GM23338 (cell line): ENCODE measurements around the gene ANKS1B. TPM values are rescaled to one million over a fixed set of nuclear protein-coding genes. Genes with fewer than 3 reads are reported as not detected.

Experiments used
- ATAC-seq: fragments of 200-7000 bp; cut with Tn5 transposase; 3 replicates; pipeline ENCODE4 v1.9.1; 2020
- DNase-seq: peaks from one replicate; pipeline ENCODE4 v3.0.0-alpha.2; 2015; ENCODE audit warnings: low spot score
- H2AFZ ChIP-seq: fragments of 200-600 bp; sonication (generic); 2 replicates; pipeline ENCODE4 v1.8.0; 2016; ENCODE audit warnings: antibody characterized with exemption, mild to moderate bottlenecking, moderate library complexity
- H3F3A ChIP-seq: fragments of 200-600 bp; sonication (generic); replicated peaks from 2 replicates; pipeline ENCODE4 v1.8.0; 2017; ENCODE audit warnings: antibody characterized with exemption, mixed run types, low read depth
- H3K27ac ChIP-seq: fragments of 200-600 bp; sonication (generic); 2 replicates; pipeline ENCODE4 v1.6.1; 2016; ENCODE audit warnings: low read depth
- H3K27me3 ChIP-seq: fragments of 200-600 bp; sonication (generic); 2 replicates; pipeline ENCODE4 v1.8.0; 2016; ENCODE audit warnings: mild to moderate bottlenecking, mixed run types, moderate library complexity; ENCODE audit not compliant: insufficient read depth
- H3K36me3 ChIP-seq: fragments of 200-600 bp; sonication (generic); 2 replicates; pipeline ENCODE4 v1.8.0; 2016; ENCODE audit warnings: mild to moderate bottlenecking; ENCODE audit not compliant: insufficient read depth
- H3K4me1 ChIP-seq: fragments of 200-600 bp; sonication (generic); 2 replicates; pipeline ENCODE4 v1.8.0; 2016; ENCODE audit warnings: mild to moderate bottlenecking, moderate library complexity; ENCODE audit not compliant: insufficient read depth
- H3K4me2 ChIP-seq: fragments of 200-600 bp; sonication (generic); 2 replicates; pipeline ENCODE4 v1.7.1; 2017; ENCODE audit warnings: mixed run types
- H3K4me3 ChIP-seq: fragments of 200-600 bp; sonication (generic); 2 replicates; pipeline ENCODE4 v1.6.1; 2016; ENCODE audit warnings: mixed run types
- H3K79me2 ChIP-seq: fragments of 200-600 bp; sonication (generic); replicated peaks from 2 replicates; pipeline ENCODE4 v1.8.0; 2017; ENCODE audit warnings: mild to moderate bottlenecking; ENCODE audit not compliant: insufficient read depth
- H3K9me2 ChIP-seq: fragments of 200-600 bp; sonication (generic); 2 replicates; pipeline ENCODE4 v1.8.0; 2017; ENCODE audit not compliant: insufficient read depth
- H4K20me1 ChIP-seq: fragments of 200-600 bp; sonication (generic); replicated peaks from 2 replicates; pipeline ENCODE4 v1.8.0; 2017; ENCODE audit warnings: mild to moderate bottlenecking; ENCODE audit not compliant: insufficient read depth
- H3K27ac Mint-ChIP-seq: 2 replicates; pipeline ENCODE4 v1.8.0; 2020; ENCODE audit warnings: inconsistent platforms, mild to moderate bottlenecking, moderate library complexity, mixed read lengths
- H3K27me3 Mint-ChIP-seq: 3 replicates; pipeline ENCODE4 v1.8.0; 2022; ENCODE audit warnings: low read depth, mild to moderate bottlenecking, moderate library complexity, mixed read lengths, inconsistent platforms; ENCODE audit not compliant: insufficient read depth, poor library complexity
- H3K36me3 Mint-ChIP-seq: 3 replicates; pipeline ENCODE4 v1.8.0; 2021; ENCODE audit warnings: low read depth, mild to moderate bottlenecking, inconsistent platforms, moderate library complexity, mixed read lengths
- H3K4me1 Mint-ChIP-seq: 3 replicates; pipeline ENCODE4 v1.8.0; 2020; ENCODE audit warnings: mild to moderate bottlenecking, inconsistent platforms, mixed read lengths
- H3K4me3 Mint-ChIP-seq: 3 replicates; pipeline ENCODE4 v1.8.0; 2021; ENCODE audit warnings: moderate library complexity, mild to moderate bottlenecking, inconsistent platforms, mixed read lengths
- H3K9me3 Mint-ChIP-seq: 3 replicates; pipeline ENCODE4 v1.8.0; 2020; ENCODE audit warnings: moderate library complexity, mild to moderate bottlenecking, inconsistent platforms, mixed read lengths
- CREB1 ChIP-seq: fragments of 250-450 bp; sonication (Bioruptor Pico); IDR thresholded peaks from 2 replicates; pipeline ENCODE4 v1.5.0; 2020; ENCODE audit warnings: low read depth, mild to moderate bottlenecking, moderate library complexity
- EZH2 ChIP-seq: fragments of 200-600 bp; sonication (generic); IDR thresholded peaks from one replicate; pipeline ENCODE4 v1.8.0; 2017; ENCODE audit warnings: antibody characterized with exemption, mild to moderate bottlenecking, low read depth; ENCODE audit not compliant: unreplicated experiment
- JUNB ChIP-seq: IDR thresholded peaks from one replicate; pipeline ENCODE4 v1.6.1; 2016; ENCODE audit warnings: antibody characterized with exemption; ENCODE audit not compliant: unreplicated experiment
- ZNF114 ChIP-seq: fragments of 250-450 bp; sonication (Bioruptor Pico); IDR thresholded peaks from 2 replicates; pipeline ENCODE4 v1.5.0; 2020; ENCODE audit warnings: mild to moderate bottlenecking, moderate library complexity
- ZNF331 ChIP-seq: fragments of 250-450 bp; sonication (Bioruptor Pico); IDR thresholded peaks from 2 replicates; pipeline ENCODE4 v1.5.0; 2020; ENCODE audit warnings: low read depth, mild to moderate bottlenecking, moderate library complexity
- polyA plus RNA-seq: library from polyadenylated mRNA; unstranded; fragments of >200 nt; fragmentation: Nextera tagmentation; extraction: Ambion mirVana; gene quantifications from 2 replicates; pipeline ENCODE4 v1.2.1, GENCODE V29; 2016
- total RNA-seq: library from RNA; depleted of rRNA; stranded (reverse); fragments of >200 nt; shearing (Covaris generic); gene quantifications from 2 replicates; pipeline ENCODE4 v1.2.3, GENCODE V29; 2014
- TF ChIP-seq, protein P1 (sequence below): IDR thresholded peaks from one replicate; pipeline ENCODE4 v1.6.1; 2018; ENCODE audit warnings: antibody characterized with exemption; ENCODE audit not compliant: unreplicated experiment
- TF ChIP-seq, protein P2 (sequence below), 2 experiments: fragments of 200-600 bp in 1 of 2; sonication (generic) in 1 of 2; conservative IDR thresholded peaks; 2 replicates each; pipeline versions ENCODE4 v1.5.1 to v1.6.1; 2016 to 2017; ENCODE audit warnings: antibody characterized with exemption in 2 of 2, low read depth in 2 of 2, mild to moderate bottlenecking in 2 of 2, moderate library complexity in 1 of 2
- TF ChIP-seq, protein P3 (sequence below): IDR thresholded peaks from 2 replicates; pipeline ENCODE4 v1.6.1; 2016; ENCODE audit warnings: antibody characterized with exemption

The ANKS1B gene
- total and polyA plus RNA-seq, 2 experiments from 2014 or later: 4.3 to 5.8 TPM

DNA sequence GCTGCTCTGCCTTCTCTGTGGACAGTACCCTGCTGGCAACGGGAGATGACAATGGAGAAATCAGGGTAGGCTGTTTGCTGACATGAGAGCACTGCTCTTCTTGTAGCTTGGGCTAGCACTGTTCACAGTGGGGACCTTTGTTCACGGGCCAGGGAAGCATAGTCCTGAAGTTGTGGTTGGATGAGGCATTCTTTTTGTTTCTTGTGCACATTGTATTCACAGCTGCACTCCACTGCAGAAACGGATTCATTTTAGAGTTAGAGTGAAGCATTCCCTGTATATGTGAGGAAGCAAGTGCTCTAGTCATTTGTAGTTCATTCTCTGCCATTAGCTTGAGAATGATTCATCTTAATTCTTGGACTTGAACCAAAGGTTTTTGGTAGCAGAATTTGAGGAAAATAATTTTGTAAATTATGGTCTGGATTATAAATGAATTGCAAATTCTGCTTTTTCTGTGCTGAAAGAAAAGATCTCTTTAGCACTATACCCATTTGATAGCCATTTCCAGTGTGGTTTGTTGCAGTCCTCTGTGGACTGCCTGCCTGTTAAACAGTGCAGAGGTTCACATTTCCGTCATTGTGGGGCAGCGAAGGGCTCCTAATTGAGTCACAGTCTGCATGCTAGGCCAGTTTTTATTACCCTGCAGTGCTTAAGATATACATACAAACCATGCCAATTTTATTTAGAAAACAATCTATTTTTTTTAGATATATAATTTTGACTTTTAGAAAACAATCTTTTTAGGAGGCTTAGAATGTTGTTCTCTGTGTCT, 1259.1 kb downstream of the ANKS1B start:
- no peak overlapping the region for H2AFZ ChIP-seq
- peak; percentile 96 for ATAC-seq
- DNase-seq: peak; percentile 75
- TF ChIP-seq, protein P1, sequence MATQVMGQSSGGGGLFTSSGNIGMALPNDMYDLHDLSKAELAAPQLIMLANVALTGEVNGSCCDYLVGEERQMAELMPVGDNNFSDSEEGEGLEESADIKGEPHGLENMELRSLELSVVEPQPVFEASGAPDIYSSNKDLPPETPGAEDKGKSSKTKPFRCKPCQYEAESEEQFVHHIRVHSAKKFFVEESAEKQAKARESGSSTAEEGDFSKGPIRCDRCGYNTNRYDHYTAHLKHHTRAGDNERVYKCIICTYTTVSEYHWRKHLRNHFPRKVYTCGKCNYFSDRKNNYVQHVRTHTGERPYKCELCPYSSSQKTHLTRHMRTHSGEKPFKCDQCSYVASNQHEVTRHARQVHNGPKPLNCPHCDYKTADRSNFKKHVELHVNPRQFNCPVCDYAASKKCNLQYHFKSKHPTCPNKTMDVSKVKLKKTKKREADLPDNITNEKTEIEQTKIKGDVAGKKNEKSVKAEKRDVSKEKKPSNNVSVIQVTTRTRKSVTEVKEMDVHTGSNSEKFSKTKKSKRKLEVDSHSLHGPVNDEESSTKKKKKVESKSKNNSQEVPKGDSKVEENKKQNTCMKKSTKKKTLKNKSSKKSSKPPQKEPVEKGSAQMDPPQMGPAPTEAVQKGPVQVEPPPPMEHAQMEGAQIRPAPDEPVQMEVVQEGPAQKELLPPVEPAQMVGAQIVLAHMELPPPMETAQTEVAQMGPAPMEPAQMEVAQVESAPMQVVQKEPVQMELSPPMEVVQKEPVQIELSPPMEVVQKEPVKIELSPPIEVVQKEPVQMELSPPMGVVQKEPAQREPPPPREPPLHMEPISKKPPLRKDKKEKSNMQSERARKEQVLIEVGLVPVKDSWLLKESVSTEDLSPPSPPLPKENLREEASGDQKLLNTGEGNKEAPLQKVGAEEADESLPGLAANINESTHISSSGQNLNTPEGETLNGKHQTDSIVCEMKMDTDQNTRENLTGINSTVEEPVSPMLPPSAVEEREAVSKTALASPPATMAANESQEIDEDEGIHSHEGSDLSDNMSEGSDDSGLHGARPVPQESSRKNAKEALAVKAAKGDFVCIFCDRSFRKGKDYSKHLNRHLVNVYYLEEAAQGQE: no peak
- TF ChIP-seq JUNB: no peak
- TF ChIP-seq, protein P2, sequence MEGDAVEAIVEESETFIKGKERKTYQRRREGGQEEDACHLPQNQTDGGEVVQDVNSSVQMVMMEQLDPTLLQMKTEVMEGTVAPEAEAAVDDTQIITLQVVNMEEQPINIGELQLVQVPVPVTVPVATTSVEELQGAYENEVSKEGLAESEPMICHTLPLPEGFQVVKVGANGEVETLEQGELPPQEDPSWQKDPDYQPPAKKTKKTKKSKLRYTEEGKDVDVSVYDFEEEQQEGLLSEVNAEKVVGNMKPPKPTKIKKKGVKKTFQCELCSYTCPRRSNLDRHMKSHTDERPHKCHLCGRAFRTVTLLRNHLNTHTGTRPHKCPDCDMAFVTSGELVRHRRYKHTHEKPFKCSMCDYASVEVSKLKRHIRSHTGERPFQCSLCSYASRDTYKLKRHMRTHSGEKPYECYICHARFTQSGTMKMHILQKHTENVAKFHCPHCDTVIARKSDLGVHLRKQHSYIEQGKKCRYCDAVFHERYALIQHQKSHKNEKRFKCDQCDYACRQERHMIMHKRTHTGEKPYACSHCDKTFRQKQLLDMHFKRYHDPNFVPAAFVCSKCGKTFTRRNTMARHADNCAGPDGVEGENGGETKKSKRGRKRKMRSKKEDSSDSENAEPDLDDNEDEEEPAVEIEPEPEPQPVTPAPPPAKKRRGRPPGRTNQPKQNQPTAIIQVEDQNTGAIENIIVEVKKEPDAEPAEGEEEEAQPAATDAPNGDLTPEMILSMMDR (conservative IDR thresholded peaks at IDR 0.05; ENCODE audit: low read depth in 2 of 2): peak; percentile 66 to 87
- H3K4me3 ChIP-seq: no peak overlapping the region
- H3K27me3 ChIP-seq: no peaks in the 10 kb centered on the region
- H3K27me3 Mint-ChIP-seq: no peaks in the 10 kb centered on the region
- H3K36me3 ChIP-seq: no peaks in the 10 kb centered on the region; the same call in 1 of the 2 replicates
- no peak overlapping the region for H3K4me3 Mint-ChIP-seq
- no peaks in the 10 kb centered on the region for H3K9me3 Mint-ChIP-seq
- no peaks in the 10 kb centered on the region for H3K79me2 ChIP-seq
- no peak overlapping the region for H3K27ac Mint-ChIP-seq
- H3K4me1 Mint-ChIP-seq: peaks cover 2% of the 10 kb centered on the region; the same call in 1 of the 3 replicates
- no peaks in the 10 kb centered on the region for H3F3A ChIP-seq
- H3K4me2 ChIP-seq: no peak overlapping the region
- no peaks in the 10 kb centered on the region for H3K4me1 ChIP-seq
- H4K20me1 ChIP-seq: no peaks in the 10 kb centered on the region; the same call in 1 of the 2 replicates
- H3K36me3 Mint-ChIP-seq: peaks cover 3% of the 10 kb centered on the region; the same call in 2 of the 3 replicates
- no peak overlapping the region for H3K27ac ChIP-seq
- no peaks in the 10 kb centered on the region for H3K9me2 ChIP-seq

DNA sequence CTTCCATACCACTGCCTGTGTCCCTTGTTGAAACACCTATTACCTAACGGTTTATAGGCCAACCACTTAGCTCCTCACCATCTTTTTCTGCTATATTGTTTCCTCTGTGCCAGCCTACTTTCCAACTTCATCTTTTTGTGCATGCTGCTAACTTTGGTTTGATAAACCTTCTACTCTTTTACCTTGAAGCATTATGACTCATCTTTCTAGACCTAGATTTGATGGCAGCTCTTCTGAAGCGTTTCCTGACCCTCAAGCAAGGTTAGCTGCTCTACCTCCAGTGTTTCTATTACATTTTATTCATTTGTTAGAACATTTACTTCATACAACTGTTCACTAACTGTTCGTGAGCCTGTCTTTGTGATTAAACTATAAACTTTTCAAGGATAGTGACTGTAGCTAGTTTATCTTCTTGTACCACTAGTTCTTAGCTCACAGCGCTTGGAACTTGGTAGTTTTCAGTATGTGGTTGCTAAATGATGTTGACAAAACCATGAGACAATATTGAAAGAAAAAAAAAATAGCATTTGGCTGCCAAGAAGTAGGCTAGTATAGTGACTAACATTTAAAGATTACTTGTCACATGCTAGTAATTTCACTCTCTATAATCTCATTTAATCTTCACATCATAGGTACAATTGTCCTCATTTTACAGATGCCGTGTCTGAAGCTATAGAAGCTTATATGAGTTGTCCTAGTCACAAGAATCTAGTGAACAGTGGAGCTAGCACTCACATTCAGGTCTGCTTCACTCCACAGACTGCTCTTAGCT, 1260.2 kb downstream of the ANKS1B start:
- H3K36me3 Mint-ChIP-seq: peaks cover 3% of the 10 kb centered on the region; the same call in 2 of the 3 replicates
- H3K4me1 Mint-ChIP-seq: peaks cover 2% of the 10 kb centered on the region; the same call in 1 of the 3 replicates
- ATAC-seq (no peak), DNase-seq (no peak)
- Histone ChIP-seq H3K79me2 (no peaks in the 10 kb centered on the region), H3K4me2 (no peak overlapping the region), H3K27me3 (no peaks in the 10 kb centered on the region), H3K36me3 (no peaks in the 10 kb centered on the region; the same call in 1 of the 2 replicates), H3K9me2 (no peaks in the 10 kb centered on the region), H2AFZ (no peak overlapping the region), H4K20me1 (no peaks in the 10 kb centered on the region; the same call in 1 of the 2 replicates), H3K4me1 (no peaks in the 10 kb centered on the region), H3K27ac (no peak overlapping the region), H3K4me3 (no peak overlapping the region), H3F3A (no peaks in the 10 kb centered on the region)
- no peaks in the 10 kb centered on the region for H3K27me3 Mint-ChIP-seq
- no peak overlapping the region for H3K4me3 Mint-ChIP-seq
- no peak overlapping the region for H3K27ac Mint-ChIP-seq
- no peaks in the 10 kb centered on the region for H3K9me3 Mint-ChIP-seq
- TF ChIP-seq, protein P2 (conservative IDR thresholded peaks at IDR 0.05; ENCODE audit: low read depth in 2 of 2): no peak
- TF ChIP-seq CREB1 (CRISPR knock-in tag) (no peak), EZH2 (no peak), ZNF114 (CRISPR knock-in tag) (no peak), ZNF331 (CRISPR knock-in tag) (no peak), JUNB (no peak)
- TF ChIP-seq, protein P1: no peak
- TF ChIP-seq, protein P3, sequence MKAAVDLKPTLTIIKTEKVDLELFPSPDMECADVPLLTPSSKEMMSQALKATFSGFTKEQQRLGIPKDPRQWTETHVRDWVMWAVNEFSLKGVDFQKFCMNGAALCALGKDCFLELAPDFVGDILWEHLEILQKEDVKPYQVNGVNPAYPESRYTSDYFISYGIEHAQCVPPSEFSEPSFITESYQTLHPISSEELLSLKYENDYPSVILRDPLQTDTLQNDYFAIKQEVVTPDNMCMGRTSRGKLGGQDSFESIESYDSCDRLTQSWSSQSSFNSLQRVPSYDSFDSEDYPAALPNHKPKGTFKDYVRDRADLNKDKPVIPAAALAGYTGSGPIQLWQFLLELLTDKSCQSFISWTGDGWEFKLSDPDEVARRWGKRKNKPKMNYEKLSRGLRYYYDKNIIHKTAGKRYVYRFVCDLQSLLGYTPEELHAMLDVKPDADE: no peak
